NCI-H1105 (cell line): ENCODE results near the gene SPAG7.

Source experiments
- DNase-seq: peaks from one replicate; lab custom pipeline; 2025; lab: John Stamatoyannopoulos, UW

SPAG7 gene

DNA sequence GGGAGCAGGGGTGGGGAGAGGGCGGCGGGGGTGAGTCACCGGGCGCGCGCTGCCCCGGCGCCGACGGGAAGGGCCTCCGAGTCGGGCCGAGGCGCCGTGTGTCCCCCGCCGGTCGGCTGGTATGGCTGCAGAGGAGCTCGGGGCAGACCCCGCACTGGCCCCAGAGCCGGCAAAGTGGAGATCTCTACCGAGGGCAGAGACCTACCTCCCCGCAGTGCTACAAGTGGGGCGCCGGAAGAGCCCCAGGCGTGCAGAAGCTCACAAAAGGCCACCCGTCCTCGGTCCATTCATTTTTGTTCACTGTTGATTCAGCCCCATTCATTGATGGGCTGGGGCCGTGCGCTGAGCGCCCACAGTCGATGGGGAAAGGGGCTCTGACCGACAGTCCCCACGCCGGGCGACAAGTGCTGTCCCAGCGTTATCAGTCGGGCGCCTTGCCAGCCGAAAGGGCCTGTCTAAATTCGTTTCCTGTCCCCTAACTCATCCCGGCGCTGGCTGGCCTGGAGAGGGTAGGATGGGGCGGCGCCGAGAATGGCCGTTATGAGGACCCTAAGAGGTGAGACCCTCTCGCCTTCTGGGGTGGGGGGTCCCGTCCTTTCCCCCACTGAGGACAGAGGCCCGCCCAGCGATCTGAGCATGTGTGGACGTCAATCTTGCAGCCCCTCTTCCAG is 17.4 kb downstream of the SPAG7 start:
- peak; percentile 30 for DNase-seq

DNA sequence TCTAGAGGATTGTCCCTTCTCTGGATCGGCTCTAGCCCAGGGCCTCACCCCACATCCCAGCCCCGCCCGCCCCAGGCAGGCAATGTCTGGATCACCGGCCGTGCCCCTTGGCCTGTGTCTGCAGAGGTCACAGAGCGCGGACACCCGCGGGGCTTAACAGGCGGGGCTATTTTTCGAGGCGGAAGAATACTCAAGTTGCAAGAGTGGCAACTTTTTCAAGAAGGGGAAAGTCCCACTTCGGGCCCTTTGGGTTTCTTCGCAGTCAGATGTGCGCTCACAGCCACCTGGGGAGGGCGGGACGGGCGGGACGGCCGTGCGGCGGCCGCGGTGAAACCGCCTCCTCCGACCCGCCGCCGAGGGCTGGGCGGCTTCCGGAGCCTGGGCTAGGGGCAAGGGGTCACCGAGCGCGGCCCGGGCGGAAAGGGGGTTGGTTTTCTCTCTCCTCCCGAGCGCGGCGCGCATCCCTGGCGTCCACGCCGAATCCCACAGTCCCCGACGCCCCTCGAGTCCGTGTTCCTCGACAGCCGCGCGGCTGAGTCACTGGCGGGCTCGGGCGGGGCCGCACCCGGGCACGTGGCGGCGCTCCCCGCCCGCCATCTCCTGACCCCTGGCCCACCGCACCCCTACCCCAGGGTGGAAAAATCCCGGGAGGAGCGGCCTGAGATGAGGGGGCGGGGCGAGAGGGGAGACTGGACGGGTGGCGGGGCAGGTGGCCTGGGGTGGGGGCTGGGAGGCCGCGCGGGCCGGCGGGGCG is 18.1 kb downstream of the SPAG7 start:
- DNase-seq, result peak; percentile 71

DNA sequence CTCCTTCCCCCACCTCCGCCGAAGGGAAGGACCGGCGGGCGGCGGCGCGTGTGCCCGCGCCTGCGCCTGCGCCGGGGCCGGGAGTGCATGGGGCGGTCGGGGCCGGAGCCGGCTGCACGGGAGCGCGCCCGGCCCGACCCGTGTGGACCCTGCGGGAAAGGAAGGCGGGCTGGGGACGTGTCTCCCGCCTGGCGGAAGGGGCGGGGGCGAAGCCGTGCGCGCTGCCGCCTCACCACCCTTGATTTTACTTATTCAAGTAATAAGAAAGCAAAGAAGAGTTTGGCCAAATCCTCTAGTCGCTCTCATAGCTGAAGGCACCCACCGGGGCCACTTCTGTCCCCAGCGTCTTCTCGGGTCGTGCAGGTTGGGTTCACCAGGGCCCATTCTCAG is 18.7 kb downstream of the SPAG7 start:
- peak; percentile 84 for DNase-seq

DNA sequence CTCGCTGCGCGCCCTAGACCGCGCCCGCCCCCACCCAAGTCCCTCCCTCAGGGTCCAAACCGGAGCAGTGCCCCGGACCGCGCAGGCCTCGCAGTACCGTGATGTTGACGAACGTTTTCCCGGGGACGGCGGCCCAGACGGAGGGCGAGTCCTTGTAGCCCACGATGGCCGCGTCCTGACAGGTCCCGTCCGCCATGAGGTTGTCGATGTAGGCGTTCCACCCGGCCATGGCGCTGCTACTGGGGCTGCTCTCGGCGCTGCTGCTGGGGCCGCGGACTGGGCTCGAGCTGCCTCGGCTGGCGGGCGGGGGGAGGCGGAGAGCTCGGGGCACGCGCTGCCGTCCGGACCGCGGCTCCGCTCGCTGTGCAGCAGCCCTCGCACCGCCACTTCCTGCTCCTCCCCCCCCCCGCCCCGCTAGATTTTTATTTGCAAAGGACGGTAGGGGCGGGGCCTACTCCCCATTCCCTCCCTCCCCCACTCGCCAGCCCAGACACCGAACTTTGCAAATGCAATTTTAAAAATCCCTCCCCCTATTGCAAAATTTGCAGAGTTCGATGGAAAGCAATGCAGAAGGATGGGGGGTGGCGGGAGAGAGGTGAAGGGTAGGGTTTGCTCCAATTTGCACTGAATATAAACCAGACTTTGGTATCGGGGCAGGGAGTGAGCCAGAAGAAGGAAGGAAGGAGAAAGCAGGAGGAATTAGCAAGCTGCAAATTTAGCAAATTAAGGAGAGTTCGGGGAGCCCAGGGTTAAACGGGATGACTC is 19.3 kb downstream of the SPAG7 start, which contains the start of gene PFN1:
TSS of gene PFN1 (minus strand) at position 365 of the 765 bp plus-strand sequence. CDS start at position 229, 136 bp downstream.
- DNase-seq, result peak; percentile 84

DNA sequence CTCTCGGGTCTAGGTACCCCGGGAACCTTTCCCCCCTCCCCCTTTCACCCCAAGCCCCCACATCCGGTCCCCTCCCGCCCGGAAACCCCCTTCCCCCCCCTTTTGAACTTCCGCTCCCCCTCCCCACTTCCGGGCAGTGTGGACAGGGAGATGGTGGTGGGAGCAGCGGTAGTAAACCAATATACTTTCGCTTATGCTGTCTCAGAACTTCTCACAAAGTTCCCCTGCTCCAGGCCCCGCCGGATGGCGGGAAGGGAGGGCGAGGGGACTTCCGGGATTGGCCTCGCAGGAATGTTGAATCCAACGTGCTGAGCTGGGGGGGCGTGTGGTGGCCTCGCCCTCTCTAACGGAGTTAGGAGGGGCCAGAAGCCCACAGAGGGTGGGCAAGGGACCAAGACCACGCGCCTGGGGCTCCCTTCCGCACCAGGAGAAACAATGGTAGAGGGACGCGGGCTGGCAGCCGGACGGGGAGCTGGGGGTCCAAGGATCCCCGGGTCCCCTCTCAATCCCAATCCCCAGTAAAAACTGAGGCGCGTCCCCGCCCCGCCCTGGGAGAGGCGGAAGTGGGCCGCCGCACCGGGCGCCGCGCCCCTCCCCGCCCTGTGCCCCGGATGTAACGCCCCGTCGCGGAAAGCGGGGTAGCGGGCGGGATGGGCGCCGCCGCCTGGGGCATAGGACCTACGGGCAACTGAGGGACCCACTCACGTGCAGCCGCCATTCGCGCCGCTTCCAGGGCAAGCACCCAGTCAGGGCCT is 20.0 kb downstream of the SPAG7 start:
- peak; percentile 48 for DNase-seq

DNA sequence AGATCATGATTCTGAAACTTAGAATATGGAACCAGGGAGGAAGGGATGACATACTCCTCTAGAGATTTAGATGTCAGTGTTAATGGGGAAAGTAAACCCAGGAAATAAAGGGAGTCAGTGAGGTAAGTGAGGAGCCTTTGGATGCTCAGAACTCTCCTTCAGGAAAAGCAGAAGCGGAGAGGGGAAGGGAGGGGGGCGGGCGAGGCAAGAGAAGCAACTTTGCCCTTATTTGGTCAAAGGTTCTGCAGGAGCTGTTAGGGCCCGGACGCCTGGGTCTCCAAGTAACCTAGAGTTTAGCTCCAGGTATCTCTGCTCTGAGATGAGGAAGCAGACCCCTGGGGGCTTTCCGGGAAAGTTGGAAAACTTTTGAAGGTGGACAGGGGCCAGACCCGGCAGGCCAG is 20.6 kb downstream of the SPAG7 start:
- no peak for DNase-seq

DNA sequence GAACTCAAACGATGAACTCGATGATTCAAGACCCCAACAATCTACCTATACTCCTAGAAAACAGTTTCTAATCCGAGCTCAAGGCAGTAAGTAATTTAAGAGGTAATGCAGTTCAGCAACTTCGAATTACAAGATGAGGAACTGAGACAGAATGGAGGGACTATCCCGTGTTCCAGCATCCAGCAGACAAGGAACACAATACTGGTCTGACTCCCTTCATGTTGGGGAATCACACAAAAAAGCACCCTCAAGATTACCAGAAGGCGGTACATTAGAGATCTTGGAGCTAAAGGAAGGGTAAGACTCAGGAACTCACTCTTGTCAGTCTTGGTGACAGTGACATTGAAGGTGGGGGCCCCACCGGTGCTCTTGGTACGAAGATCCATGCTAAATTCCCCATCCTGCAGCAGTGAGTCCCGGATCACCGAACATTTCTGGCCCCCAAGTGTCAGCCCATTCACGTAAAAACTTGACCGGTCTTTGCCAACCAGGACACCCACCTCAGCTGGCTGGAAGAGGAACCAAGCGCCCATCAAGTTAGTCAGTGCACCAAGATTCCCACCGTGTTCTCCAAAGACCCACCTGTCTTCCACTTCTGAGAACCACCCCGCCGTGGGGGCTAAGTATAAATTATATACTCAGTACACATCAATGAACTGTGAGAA is 21.2 kb downstream of the SPAG7 start:
- DNase-seq, result no peak

DNA sequence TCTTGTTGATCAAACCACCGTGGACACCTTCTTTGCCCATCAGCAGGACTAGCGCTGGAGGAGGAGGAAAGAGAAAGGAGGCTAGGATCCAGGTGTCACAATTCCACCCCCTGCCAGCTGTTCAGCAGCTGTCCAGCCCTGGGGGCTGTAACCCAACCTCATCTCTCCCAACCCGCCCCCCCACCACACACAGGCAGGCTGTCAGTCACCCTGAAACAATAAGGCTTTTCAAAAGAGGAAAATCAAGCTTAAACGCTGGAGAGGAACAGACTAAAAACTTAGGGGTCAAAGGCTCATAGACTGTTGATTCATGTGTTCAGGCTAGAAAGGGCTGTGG is 21.7 kb downstream of the SPAG7 start:
- DNase-seq, result no peak

DNA sequence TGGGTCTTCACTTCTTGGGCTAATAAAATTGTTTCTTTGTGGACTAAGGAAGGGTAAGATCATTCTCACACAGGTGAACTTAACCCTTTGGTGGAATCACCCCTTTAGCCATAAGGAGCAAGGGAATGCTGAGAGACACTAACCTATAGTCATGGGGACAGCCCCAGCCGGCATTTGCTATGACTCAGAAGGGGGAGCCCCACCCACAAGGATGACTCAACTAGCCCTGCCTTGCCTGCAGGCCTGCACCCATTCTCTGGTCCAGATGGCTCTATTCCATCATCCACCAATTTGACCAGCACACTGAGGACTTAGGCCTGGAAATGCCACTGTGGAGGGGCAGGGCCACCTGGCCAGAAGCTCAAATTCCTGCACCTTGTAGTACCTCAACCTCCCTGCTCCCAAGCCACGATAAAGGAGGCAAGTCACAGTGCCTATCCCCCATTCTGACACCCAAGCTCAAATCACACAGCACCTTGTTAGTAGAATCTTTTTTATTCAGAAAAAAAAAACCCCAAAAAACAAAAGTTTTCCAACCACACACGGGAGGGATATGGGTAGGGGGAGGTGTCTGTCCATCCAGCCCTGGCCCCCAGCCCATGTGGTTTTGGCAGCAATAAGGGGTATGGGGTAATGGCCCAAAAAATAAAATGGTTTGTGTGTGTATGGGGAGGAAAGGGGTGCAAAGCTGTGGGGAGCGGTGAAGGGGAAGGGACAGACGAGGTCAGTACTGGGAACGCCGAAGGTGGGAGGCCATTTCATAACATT is 22.3 kb downstream of the SPAG7 start:
- no peak for DNase-seq

DNA sequence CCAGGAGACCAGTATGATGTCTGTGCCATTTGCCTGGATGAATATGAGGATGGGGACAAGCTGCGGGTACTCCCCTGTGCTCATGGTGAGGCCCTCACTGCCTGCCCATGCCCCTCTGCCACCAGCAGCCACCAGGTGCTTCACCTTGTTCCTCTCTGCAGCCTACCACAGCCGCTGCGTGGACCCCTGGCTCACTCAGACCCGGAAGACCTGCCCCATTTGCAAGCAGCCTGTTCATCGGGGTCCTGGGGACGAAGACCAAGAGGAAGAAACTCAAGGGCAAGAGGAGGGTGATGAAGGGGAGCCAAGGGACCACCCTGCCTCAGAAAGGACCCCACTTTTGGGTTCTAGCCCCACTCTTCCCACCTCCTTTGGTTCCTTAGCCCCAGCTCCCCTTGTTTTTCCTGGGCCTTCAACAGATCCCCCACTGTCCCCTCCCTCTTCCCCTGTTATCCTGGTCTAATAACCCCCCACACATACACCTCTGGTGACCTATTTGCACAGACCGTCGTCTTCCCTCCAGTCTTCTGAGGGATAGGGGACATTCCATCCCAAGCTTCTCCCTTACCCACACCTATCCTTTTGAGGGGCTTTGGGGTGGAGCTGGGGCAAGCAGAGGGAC is 23.0 kb downstream of the SPAG7 start:
- DNase-seq, result no peak

DNA sequence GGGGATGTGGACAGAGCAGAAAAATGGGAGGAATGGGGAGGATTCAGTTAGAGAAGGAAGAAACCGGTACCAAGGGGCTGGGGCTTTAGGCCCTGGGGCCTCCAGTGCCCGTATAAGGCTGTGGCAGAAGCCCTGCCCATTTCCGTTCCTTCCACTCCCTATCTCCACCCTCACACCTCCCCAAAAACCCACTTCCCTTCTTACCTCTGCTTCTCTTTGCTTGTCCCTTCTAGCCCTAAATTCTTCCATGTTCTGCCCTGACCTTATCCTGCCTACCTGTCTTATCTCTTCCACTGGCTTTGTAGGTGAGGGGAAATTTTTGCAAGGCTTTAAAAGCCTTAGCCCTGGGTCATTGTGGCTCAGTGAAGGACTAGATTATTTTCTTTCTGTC is 23.5 kb downstream of the SPAG7 start:
- no peak for DNase-seq

DNA sequence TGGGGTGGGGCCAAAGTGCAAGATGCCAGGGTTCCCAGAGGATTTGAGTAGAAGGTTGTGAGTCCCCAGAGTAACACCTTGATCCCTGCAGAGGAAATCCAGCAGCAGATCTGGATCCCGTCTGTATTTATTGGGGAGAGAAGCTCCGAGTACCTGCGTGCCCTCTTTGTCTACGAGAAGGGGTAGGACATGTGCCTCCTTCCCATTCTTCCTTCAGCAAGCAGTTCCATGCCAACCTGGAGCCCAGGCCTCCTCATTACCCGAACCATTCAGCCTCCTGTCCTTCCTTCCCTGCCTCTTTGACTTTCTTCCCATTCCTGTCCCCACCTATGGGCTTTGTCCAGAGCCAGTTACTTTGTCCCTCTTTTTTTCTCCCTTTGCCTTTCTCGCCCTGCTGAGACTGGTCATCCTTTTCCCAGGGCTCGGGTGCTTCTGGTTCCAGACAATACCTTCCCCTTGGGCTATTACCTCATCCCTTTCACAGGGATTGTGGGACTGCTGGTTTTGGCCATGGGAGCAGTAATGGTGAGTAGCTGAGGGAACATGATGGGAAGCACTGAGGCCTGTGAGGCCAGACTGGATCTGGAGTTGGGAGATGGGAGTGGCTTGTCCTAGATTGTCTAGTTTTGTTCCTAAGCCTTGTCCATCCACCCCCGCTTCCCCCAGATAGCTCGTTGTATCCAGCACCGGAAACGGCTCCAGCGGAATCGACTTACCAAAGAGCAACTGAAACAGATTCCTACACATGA is 24.7 kb downstream of the SPAG7 start:
- no peak for DNase-seq

DNA sequence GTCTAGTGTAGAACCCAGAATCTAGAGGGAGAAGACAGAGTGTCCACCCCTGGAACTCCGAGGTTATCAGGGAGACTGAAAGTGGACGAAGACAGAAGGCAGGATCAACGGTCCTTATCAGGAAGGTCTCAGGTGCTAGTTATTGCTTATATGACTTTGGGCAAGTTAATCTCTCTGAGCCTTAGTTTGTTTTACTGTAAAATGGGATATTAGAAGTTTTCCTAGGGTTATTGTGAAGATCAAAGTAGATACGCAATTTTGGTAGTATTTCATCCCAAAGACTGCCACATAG is 26.4 kb downstream of the SPAG7 start:
- DNase-seq, result no peak

DNA sequence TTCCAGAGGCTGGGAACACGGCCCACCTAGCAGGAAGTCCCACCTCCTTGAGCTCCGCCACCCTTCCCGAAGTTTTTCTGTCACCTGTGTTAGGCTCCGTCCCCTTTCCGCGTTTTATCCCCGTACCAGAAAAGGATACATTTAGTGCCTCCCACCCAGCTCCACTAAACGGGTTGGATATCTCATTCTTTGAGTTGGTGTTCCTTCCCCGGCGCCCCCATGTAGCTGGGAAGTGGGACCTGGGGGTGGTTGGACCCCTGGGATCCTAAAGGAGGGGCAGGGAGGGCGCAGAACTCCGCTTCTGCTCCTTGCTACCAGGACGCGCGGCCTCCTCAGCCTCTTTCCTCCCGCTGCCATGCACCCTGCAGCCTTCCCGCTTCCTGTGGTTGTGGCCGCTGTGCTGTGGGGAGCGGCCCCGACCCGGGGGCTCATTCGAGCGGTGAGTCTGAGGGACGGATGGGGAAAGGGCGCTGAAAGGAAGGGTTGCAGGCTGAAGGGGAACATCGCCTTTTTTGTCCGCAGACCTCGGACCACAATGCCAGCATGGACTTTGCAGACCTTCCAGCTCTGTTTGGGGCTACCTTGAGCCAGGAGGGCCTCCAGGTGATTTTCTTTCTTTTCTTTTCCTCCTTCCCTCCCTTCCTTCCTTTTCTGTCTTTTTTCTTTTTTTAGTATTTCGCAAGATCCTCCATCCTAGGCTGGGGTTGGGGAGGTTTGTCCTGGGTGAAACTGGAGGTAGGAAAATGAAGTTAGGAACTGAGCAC is 26.9 kb downstream of the SPAG7 start:
- DNase-seq, result no peak

DNA sequence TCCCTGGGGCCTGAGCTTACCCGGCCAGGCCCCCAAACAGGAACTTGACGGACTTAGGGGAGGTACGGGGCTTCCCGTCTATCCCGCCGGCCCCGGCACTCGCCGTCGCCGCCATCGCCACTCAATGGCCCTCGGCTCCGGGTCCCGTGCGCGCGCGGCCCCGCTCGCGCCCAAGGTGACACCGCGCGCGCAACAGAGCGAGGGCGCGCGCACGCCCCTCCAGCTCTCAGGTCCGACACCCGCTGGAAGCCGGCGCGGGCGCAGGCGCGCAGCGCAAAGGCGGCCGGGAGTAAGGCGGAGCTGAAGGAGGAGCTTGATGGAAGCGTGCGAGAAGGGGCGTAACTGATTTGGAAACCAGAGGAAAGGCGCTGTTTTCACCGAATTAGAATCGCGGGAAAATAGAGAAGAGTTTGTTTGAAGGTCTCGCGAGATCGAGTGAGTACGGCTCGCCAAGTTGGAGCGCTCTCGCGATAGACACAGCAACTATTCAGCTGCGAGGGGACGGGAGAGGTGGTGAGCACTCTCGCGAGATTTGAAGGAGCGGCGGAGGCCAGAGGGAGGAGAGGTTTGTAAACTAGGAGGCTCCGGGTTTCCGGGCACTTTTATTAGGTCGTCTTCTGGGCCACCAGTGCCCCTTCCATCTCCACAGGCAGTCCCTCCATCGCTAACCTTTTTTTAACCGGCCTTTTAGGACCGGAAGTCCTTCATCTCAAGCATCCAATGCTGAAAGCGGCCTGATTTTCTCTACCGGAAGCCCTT is 27.6 kb downstream of the SPAG7 start, which contains the start of the genes RNF167 and SLC25A11:
TSS of gene RNF167 (plus strand) at position 473 of the 759 bp plus-strand sequence. CDS start 642 bp downstream, outside the sequence.
TSS of gene SLC25A11 (minus strand) at position 251 of the 759 bp plus-strand sequence. CDS start at position 115, 136 bp downstream.
- DNase-seq, result peak; percentile 99

DNA sequence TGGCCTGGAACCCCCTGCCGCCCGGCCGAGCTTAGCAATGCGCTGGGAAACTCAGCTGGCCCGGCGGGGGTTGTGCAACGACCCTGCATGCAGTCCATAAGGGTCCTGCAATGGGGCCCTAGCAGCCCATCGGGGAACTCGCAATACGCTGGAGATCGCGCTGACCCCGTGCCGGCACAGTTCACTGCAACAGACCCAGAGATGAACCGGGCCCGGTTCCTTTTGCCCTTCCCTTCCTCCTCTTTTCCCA is 28.1 kb downstream of the SPAG7 start:
- DNase-seq, result no peak

DNA sequence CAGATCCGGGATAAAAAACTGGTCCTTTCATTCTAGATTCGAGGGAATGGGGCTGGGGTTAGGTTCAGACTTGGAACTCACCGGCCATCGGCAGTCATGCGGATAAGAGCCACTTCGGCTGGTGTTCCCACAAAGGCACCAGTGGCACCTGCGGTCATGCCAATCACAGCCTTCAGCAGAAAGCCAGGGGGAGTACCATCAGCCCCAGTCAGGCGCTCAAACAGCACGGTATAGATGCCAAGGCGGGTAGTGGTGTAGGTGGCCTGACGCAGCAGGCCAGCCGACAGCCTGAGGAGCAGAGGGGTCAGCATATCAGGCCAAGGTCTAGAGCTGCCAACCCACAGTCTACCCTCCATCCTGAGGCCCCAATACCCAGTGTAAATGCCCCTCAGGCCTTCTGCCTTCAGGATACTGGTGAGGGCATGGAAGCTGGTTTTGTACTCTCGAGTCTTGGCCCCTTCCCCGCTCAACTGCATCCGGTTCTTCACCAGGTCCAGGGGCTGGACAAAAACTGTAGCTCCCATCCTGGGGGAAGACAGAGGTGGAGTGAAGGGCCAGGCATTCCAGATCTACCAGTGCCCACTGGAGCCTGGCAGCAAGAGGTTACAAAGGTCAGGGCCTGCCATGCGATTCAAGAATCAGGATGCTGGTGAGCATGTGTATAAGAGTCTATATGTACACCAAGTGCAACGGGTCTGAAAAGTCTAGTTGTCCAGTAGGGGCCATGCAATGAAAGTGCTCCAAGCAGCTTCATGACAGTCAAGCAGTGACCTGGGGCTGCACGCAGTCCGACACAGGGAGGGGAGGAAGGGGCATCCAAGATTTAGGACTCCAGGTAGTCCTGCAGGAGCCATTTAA is 28.7 kb downstream of the SPAG7 start:
- no peak for DNase-seq
